HG03432 (cell line): Measurements from ENCODE around the gene ASIC2.

Source experiments
- ATAC-seq: cut with Tn5 transposase; IDR thresholded peaks from one replicate; pipeline ENCODE4 v1.9.1; 2021; ENCODE audit warnings: mild to moderate bottlenecking, moderate library complexity; ENCODE audit not compliant: unreplicated experiment

ASIC2 gene

DNA sequence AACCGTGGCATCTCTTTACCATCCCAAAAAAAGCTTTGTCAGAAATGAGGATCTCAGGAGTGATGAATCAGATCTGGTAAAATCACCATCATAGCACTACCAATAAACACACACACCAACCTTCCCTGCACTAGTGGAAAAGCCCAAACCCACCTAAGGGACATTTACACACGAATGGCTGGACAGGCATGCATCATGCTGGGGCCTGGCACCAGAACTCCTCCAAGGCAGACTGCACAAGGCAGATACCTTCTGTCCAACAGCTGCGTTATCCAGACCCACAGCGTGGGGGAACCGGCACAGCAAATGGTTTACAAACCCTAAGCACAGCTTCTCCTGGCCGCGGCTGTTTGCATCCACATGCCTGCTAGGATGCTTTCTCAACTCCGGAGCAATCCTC lies 2.8 kb downstream of the ASIC2 start:
- no peak for ATAC-seq

DNA sequence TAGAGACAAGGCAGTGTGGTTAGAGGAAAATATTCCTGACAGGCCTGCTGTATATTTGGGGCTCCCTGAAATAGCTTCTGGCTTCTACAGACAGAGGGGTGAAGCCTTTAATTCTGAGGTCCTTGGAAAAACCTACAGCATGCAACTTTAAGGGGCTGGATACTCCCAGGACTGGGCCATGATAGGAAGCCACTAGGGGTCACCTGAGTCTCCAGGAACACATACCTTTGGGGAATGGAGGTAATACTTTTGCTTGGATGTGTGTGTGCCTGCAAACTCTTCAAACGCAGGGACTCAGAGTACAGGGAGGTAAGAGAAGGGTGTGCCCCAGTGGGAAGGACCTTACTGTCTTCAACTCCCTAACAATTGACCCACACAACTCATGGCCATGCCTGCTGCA lies 4.1 kb downstream of the ASIC2 start:
- ATAC-seq: no peak

DNA sequence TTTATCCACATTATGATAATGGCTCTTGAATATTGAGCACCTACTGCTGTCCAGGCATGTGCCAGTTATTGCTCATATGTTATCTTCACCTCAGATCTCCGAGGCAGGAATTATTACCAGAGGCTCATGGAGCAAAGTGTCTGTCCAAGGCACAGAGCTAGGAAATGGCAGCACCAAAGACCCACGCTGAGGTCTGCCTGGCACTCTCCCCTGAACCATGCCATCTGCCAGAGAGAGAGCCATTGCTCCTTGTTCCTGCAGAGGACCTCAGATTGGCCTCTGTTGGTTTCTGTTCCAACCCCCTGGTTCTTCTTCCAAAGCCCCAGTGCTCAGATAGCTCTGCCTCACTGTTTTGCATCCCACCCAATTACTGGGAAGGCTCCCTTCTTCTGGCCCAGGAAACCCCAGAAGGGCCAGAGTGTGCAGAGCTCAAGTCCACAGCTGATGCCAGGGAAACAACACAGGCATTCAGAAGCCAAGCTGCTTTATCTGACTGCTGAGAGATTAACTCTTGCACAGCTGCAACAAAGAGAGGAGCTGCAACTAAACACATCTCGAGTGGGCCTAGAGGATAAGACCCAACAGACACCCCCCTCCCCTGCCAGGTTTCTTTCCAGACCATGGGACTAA lies 5.9 kb downstream of the ASIC2 start:
- no peak for ATAC-seq

DNA sequence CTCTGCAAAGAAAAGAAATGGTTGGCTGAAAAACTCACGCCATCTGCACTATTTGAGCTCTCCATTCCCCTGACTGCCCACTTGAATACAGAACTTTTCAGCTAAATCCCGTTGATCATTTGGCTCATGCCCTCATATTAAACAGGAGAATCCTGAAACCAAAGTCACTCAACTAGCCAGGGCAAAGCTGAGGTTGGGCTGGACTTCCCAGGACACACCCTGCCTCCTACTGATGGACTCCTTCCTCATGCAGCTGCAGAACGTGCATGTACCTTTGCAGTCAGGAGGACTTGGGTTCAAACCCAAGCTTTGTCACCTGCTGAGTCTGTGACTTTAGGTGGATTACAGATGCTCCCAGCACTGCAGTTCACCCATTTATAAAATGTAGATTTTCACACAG lies 7.7 kb downstream of the ASIC2 start:
- no peak for ATAC-seq

DNA sequence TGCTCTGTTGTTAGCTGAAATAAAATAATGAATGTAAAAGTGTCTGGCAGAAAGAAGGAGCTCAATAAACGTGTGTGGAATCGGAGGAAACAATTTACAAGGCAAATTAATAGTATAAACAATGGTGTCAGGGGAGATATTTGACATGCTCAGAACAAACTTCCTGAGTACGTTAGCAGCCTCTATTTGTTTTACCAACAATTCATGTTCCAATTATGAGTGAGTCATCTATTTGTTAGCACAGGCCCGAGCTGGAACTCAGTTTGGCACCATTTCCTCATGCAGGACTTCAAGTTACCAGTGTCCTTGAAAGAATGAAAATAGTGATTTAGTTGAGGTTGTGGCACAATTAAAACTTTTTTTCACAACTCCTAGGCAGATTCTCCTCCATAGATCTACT lies 9.1 kb downstream of the ASIC2 start:
- ATAC-seq: no peak

DNA sequence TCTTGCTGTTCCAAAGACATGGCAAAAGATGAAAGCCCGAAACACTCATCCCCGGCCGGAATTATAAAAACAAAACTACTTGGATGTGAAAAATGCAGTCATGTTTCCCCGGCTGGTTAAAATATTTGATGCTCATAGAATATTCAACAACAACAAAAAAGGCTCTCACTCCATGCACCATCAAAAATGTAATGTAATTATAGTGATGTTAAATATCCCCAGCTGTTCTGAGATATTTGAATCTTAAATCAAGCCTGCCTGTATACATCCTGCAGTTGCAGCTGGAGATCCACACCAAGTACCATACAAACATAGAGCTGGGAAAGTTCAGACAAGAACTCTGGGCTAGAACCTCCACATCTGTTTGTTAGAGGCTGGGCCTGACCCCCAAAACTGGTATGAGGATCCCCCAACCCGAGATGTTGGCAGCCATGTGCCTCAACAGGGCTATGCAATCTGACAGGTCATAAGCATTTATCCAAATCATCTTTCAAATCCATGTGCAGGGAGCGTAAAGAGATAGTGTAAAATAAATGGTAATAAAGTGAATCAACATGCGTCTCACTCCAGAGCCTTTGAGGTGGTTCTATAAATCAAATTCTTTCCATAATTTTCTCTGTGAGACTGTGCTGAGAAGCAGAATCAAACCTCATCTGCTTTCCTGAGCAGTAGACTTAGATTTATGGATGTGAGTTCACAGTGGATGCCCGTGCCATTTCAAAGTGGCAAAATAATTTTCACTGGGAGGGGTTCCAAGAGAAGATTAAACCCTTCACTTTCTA lies 12.7 kb downstream of the ASIC2 start:
- no peak for ATAC-seq

DNA sequence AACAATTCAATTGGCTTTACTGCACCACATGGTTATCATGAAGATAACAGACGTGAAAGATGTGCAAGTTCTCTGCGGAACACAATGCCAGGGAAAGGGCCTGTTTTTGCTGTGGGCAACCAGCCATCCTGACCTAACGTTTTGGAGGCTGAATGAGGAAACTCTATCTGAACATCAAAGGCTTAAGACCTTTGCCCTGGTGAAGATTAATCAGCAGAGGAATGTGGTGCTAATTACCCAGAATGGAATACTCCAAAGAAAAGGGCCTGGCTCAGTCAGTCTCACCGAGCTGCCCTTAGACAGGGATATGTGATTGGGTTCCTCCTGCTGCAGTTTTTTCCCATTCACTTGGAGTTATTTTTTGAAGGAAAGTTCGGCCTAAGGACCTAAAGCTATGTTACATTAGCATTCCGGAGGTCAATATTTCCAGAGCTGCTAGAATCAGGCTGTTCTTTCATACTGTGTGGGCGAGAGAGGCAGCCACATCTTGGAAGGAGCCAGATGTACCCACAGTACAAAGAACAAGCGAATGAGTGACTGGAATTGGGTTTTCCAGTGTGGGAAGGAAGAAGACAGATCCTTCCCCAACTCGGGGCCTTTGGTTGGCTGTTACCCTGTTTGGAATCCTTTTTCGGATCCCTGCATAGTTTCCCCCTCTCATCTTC lies 15.5 kb downstream of the ASIC2 start:
- ATAC-seq: no peak

DNA sequence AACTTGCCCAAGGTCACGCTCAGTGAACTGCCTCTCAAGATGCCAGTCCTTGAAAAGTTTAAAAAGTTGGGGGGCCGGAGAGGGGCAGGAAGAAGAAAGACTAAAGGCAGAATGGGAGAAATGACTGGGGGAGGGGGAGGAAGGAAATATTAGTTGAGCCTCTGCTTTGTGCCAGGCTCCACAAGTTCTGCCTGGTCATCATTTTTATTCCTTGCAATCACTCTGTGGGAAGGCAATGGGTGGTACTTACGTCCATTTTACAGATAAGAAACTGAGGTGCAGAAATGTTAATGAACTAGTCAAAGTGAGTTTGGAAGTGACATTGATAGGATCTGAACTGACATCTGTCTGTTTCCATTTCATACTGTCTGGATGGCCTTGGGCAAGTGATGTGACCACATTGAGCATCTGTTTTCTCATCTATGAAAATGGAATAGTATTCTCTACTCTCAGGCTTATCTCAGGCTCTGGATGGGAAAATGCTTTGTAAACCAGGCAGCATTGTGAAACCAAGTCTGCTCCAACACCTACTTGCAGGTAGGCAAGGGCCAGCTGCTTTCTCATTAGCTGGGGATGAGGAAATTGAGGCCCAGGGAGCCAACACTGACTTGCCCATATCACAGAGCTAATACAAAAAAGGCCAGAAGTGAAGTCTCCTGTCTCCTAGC lies 19.2 kb downstream of the ASIC2 start:
- ATAC-seq: no peak

DNA sequence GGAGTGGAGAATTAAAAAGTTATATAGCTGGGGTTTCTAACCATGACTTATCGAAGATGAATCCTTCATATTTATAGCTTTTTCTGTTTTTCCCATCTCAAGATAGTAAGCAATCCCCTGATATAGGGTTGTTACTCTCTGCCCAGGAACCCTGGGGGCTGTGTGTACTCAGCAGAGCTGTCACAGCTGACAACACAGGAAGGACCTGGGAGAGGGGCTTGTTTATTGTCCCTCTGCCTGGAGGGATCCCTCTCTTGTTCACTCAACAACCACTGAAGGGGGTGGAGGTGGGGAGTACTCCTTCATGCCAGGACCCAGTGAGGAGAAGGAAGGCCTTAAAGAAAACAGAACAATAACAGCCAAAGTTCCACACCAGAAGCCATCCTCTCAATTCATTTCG lies 19.8 kb downstream of the ASIC2 start:
- ATAC-seq: no peak

DNA sequence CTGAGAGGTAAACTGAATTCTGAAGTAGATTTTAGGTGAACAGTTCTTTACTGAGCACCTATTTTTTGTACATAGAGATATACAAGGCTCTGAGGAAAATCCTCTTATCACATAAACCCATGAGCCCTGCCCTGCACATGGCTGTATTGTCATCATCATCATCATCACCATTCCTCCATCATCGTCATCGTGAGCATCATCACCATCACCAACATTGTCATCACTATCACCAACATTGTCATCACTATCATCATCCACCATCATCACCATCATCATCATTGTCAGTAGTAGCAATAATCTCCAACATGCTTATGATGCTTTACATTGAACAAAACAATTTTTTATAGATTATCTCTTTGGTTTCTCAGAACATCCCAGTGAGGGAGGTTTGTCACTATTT lies 20.7 kb downstream of the ASIC2 start:
- ATAC-seq: no peak

DNA sequence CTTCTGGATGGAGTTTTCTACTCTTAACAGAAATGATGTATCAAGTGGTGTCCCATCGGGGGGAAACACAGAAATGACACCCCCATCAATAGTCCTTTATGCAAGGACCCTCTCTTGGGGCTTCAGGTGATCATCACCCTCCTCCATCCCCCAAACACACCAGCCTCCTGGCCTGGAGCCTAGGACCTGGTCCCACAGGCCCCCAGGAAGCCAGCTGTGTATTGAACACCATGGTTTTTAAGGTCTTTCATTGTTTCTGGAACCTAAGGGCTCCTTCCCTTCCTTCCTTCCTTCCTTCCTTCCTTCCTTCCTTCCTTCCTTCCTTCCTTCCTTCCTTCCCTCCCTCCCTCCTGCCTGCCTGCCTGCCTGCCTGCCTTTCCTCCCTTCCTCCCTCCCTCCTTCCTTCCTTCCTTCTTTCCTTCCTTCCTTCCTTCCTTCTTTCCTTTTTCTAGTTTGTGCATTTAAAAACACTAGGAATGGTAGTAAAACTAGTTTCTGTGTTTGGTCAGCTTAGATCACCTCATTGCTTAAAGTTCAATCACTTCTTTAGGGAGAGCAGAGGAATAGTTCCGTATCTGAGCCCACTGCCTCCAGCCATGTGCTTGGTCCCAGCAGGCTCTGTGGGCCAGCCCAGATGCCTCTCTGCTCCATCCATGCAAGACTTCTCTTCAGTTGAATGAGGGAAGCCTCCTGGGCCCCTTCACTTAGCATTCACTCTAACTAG lies 23.6 kb downstream of the ASIC2 start:
- no peak for ATAC-seq

DNA sequence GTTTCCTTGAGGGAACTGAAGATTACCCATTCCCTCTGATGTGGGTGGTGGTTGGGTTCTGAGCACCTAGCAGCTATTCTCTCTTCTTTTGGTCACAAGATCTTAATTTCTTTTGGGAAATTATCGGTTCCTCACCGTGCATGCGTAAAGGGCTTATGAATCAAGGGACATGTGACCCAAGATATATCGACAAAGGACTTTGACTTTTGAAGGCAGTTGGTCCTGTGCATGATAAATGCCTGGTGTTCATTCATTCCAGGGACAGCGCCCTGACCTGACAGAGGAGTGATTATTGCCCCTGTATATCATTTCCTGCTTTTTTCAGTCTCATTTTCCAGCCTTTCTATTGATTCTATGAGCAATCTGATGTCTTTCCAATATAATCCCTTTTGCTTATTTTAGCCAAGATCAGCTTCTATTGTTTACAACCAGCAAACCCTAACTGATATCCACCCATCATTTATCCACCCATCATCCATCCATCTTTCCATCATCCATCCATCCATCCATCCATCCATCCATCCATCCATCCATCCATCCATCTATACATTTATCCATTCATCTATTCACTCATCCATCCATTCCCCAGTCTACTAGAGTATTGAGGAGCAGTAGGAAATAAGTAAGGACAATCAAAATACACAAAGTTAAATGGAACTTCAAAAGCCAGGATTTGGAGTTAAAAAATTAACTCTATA lies 25.1 kb downstream of the ASIC2 start:
- ATAC-seq: no peak

DNA sequence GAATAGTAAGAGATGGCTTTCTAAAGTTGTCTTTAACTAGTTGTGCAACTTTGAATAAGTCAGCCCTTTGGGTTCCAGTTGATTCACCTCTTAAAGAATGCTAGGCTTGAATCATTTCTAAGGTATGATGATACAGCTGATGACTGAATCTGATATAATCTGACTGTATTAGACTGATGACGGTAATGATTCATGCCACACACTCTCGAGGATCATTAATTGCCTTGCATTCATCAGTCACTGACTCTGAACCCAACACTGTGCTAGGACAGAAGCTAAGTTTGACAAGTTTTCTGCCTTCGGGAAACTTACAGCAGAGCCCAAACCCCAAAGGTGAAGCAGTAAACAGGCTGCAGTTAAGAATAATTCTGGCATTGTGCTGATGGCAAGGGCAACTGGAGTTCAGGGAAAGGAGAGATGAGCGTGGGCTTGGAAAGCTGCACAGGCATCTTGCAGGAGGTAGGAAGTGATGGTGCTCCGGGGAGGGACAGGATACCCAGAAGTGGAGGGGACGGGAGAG lies 25.8 kb downstream of the ASIC2 start:
- no peak for ATAC-seq

DNA sequence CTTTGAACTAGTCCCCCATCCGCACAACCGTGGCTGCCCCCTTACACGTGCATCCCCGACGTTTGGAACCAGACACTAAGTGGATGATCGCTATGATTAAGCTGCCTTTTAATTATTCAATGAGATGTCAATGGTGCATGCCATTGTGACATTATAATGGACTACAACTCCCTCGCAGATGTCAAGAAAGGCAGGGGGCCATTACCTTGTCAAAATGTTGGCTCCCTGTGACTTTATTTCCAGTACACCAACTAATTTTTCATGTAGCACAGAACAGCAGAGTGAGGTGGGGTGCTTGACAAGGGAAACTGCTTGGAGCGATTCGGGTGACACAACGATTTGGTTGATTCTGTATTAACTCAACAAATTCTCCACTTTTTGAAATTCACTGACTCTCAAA lies 26.5 kb downstream of the ASIC2 start:
- ATAC-seq: no peak

DNA sequence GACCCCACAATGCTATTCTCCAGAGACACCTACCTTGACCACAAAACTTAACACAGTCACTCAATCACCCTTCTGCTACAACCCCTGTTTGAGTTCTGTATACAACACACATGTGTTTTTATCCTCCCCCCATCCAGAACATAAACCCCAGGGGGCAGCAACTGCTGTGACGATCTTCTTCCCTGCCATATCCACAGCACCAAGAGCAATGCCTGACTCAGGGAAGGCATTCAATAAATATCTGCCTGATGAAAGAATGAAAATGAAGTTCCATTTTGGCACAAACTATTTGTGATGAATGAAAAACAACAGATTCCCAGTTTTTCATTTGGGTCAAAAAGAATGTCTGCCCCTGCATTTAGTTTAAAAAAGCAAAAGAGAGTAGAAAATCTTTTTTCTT lies 27.0 kb downstream of the ASIC2 start:
- ATAC-seq: no peak

DNA sequence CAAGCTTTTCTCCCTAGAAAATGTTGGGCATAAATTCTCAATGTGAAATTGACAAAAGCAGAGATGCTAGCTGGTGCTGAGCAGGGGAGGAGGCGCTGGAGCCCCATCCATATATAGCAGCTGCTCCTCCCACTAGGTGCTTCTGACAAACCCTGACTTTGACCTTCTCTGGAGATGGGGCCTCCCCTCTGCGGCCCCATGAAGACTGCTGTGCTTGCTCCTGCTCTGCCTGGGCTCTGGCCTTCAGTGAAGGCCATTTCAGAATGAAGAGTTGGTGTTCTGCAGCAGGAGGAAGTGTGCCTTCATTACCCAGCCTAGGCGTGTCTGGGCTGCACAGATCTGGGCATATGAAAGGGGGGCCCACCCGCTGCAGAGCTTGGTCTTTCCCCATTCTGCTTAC lies 29.7 kb downstream of the ASIC2 start:
- ATAC-seq: no peak

DNA sequence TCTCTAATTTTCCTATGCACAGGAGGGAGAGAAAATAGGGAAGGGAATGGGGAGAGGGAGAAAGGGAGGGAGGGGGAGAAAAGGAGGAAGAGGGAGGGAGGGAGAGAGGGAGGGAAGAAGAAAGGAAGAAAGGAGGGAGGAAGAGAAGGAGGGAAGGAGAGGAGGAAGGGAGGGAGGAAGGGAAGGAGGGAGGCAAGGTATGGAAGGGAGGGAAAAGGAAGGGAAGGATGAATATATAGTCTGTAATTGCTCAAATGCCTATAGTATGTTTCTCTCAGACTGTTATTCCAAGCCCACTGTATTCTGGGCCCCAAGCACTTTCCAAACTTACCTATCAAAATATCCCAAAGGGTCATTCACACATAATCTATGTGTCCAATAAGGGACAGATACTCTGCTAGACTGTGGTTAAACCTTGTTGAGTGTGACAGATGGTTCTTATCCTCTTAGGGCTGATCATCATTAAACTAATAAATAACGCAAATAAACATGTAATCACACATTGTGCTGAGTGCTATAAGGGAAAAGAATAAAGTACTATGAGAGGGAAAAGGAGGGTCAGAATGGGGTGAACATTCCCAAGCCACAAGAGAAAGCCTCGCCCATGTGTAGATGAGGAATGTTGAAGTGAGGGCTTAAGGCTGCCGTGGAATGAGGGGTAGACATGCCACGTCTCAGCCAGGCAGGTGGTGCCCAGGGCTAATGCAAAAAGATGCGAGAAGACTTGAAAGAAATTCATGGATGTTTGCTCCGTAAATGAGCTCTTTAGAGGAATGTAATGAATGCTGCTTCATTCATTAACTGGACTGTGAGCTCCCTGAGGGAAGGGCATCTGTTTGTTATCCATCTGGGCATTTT lies 30.6 kb downstream of the ASIC2 start:
- no peak for ATAC-seq

DNA sequence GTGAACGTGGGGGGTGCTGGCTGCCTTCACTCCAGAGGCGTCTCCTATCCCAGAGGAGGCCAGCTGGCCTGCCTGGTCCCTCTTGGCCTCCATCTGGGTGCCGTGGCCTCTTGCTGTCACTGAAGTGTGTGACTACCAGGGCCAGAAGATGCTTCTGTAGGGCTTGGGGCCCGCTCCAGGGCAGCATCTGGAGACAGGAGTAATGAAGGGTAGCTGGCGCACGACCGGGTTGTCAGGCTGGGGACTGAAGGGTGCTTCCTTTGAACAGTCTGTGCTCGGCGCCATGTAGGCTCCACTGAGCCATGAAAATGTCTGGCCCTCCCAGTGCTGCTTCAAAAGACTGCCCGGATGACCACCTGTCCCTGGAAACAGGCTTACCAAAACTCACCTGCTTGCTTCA lies 31.3 kb downstream of the ASIC2 start:
- no peak for ATAC-seq

DNA sequence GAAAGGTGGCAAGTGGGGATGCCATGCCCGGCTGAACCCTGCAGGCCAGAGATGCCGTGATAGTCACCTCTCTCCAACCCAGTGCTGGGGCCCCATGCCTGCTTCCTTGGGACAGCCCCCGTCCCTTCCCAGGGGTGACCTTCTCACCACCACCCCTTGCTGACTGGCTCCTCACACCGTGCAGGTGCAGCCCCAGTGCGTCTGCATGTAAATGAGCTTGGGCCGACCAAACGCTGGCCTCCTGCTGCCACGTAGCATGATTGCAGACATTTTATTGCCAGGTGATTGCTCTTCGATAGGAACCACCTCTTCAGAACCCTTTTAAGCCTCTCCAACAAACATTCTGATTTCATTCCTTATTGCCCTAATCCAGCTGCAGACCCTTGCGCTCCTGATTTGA lies 32.5 kb downstream of the ASIC2 start:
- ATAC-seq: no peak
